WTC11 (cell line): ENCODE measurements around the gene RBM44. TPM values are rescaled to one million over a fixed set of nuclear protein-coding genes. Genes with fewer than 3 reads are reported as not detected.

ENCODE experiments used
- ATAC-seq: fragments of 200-7000 bp; cut with Tn5 transposase; 2 replicates; pipeline ENCODE4 v1.10.0; 2021; ENCODE audit warnings: mild to moderate bottlenecking, moderate library complexity
- CTCF ChIA-PET: fragments of 300-600 bp; sonication (Branson Sonifier 250); formaldehyde crosslinking; loops from one replicate; lab custom pipeline; 2021; ENCODE audit warnings: antibody characterized with exemption; lab: Charles Lee
- POLR2A ChIA-PET: fragments of 350-600 bp; sonication (Branson Sonifier 250); formaldehyde crosslinking; loops from one replicate; lab custom pipeline; 2021; ENCODE audit warnings: antibody characterized with exemption; lab: Charles Lee
- DNase-seq: peaks from one replicate; pipeline ENCODE4 v3.0.0; 2021; ENCODE audit warnings: low spot score
- H3K27ac Mint-ChIP-seq: 2 replicates; pipeline ENCODE4 v1.8.0; 2021; ENCODE audit warnings: mixed read lengths
- H3K27me3 Mint-ChIP-seq: 2 replicates; pipeline ENCODE4 v1.8.0; 2021; ENCODE audit warnings: low read depth, mild to moderate bottlenecking, moderate library complexity, mixed read lengths
- H3K36me3 Mint-ChIP-seq: 2 replicates; pipeline ENCODE4 v1.8.0; 2021; ENCODE audit warnings: mixed read lengths
- H3K4me1 Mint-ChIP-seq: 2 replicates; pipeline ENCODE4 v1.8.0; 2022; ENCODE audit warnings: mixed read lengths
- H3K4me3 Mint-ChIP-seq: 2 replicates; pipeline ENCODE4 v1.8.0; 2021; ENCODE audit warnings: mild to moderate bottlenecking, moderate library complexity, mixed read lengths
- H3K9me3 Mint-ChIP-seq: 2 replicates; pipeline ENCODE4 v1.8.0; 2021; ENCODE audit warnings: mixed read lengths
- CBFB ChIP-seq: sonication (generic); formaldehyde crosslinking; IDR thresholded peaks from 2 replicates; pipeline ENCODE4 v1.8.1; 2022; ENCODE audit warnings: mild to moderate bottlenecking, low read depth, missing genetic modification reagents
- CDX4 ChIP-seq: fragments of 250-450 bp; sonication (Bioruptor Pico); IDR thresholded peaks from 2 replicates; pipeline ENCODE4 v1.9.0; 2021; ENCODE audit warnings: moderate library complexity, mild to moderate bottlenecking, inconsistent platforms, borderline replicate concordance
- CREB1 ChIP-seq: sonication (generic); formaldehyde crosslinking; IDR thresholded peaks from 2 replicates; pipeline ENCODE4 v1.8.0; 2023; ENCODE audit warnings: mild to moderate bottlenecking, missing genetic modification reagents
- CTCF ChIP-seq: fragments of 200-600 bp; IDR thresholded peaks from 2 replicates; pipeline ENCODE4 v1.8.0; 2022; ENCODE audit warnings: antibody characterized with exemption
- ESRRA ChIP-seq: sonication (generic); formaldehyde crosslinking; IDR thresholded peaks from 2 replicates; pipeline ENCODE4 v1.8.1; 2022; ENCODE audit warnings: mild to moderate bottlenecking, missing genetic modification reagents, borderline replicate concordance
- FOXK1 ChIP-seq: sonication (generic); formaldehyde crosslinking; IDR thresholded peaks from 2 replicates; pipeline ENCODE4 v1.8.0; 2022; ENCODE audit warnings: mild to moderate bottlenecking, moderate library complexity, missing genetic modification reagents
- KAT7 ChIP-seq: sonication (generic); formaldehyde crosslinking; IDR thresholded peaks from 2 replicates; pipeline ENCODE4 v1.8.1; 2023; ENCODE audit warnings: missing genetic modification reagents, mild to moderate bottlenecking, borderline replicate concordance
- NFATC4 ChIP-seq: fragments of 250-450 bp; sonication (Bioruptor Pico); IDR thresholded peaks from 2 replicates; pipeline ENCODE4 v1.9.0; 2021; ENCODE audit warnings: mild to moderate bottlenecking
- NFYB ChIP-seq: sonication (generic); formaldehyde crosslinking; conservative IDR thresholded peaks from 2 replicates; pipeline ENCODE4 v1.8.0; 2022; ENCODE audit warnings: low read depth, missing genetic modification reagents
- NR1H2 ChIP-seq: sonication (generic); formaldehyde crosslinking; IDR thresholded peaks from 2 replicates; pipeline ENCODE4 v1.9.0; 2021; ENCODE audit warnings: mild to moderate bottlenecking, moderate library complexity, missing genetic modification reagents
- OVOL2 ChIP-seq: fragments of 250-450 bp; sonication (Bioruptor Pico); IDR thresholded peaks from 2 replicates; pipeline ENCODE4 v1.9.0; 2021; ENCODE audit warnings: mild to moderate bottlenecking, borderline replicate concordance
- TCF7 ChIP-seq: sonication (generic); formaldehyde crosslinking; IDR thresholded peaks from 2 replicates; pipeline ENCODE4 v1.8.0; 2022; ENCODE audit warnings: mild to moderate bottlenecking, low read depth, missing genetic modification reagents, moderate library complexity
- ZBTB43 ChIP-seq: sonication (generic); formaldehyde crosslinking; IDR thresholded peaks from 2 replicates; pipeline ENCODE4 v1.8.1; 2023; ENCODE audit warnings: mild to moderate bottlenecking, missing genetic modification reagents
- ZNF121 ChIP-seq: sonication (generic); formaldehyde crosslinking; IDR thresholded peaks from 2 replicates; pipeline ENCODE4 v1.8.0; 2023; ENCODE audit warnings: missing genetic modification reagents
- ZNF263 ChIP-seq: sonication (generic); formaldehyde crosslinking; IDR thresholded peaks from 2 replicates; pipeline ENCODE4 v1.8.1; 2022; ENCODE audit warnings: low read depth, mild to moderate bottlenecking, moderate library complexity, missing genetic modification reagents
- ZNF396 ChIP-seq: fragments of 250-450 bp; sonication (Bioruptor Pico); IDR thresholded peaks from 2 replicates; pipeline ENCODE4 v1.8.0; 2021; ENCODE audit warnings: mild to moderate bottlenecking, moderate library complexity, borderline replicate concordance
- ZNF671 ChIP-seq: fragments of 250-450 bp; sonication (Bioruptor Pico); IDR thresholded peaks from 2 replicates; pipeline ENCODE4 v1.8.0; 2021; ENCODE audit warnings: mild to moderate bottlenecking
- total RNA-seq: library from RNA; stranded (reverse); gene quantifications from 3 replicates; pipeline ENCODE4 v1.2.3, GENCODE V29; 2021
- TF ChIP-seq, protein P1 (sequence below): sonication (generic); formaldehyde crosslinking; IDR thresholded peaks from 2 replicates; pipeline ENCODE4 v1.8.0; 2022; ENCODE audit warnings: mild to moderate bottlenecking, missing genetic modification reagents
- TF ChIP-seq, protein P2 (sequence below): fragments of 250-450 bp; sonication (Bioruptor Pico); IDR thresholded peaks from 2 replicates; pipeline ENCODE4 v1.8.0; 2021; ENCODE audit warnings: mild to moderate bottlenecking
- TF ChIP-seq, protein P3 (sequence below): sonication (generic); formaldehyde crosslinking; IDR thresholded peaks from 2 replicates; pipeline ENCODE4 v1.8.0; 2022; ENCODE audit warnings: mild to moderate bottlenecking, missing genetic modification reagents
- TF ChIP-seq, protein P4 (sequence below): sonication (generic); formaldehyde crosslinking; IDR thresholded peaks from 2 replicates; pipeline ENCODE4 v1.8.1; 2023; ENCODE audit warnings: mild to moderate bottlenecking, moderate library complexity, missing genetic modification reagents
- TF ChIP-seq, protein P5 (sequence below): sonication (generic); formaldehyde crosslinking; IDR thresholded peaks from 2 replicates; pipeline ENCODE4 v1.8.0; 2022; ENCODE audit warnings: mild to moderate bottlenecking, missing genetic modification reagents
- TF ChIP-seq, protein P6 (sequence below): sonication (generic); formaldehyde crosslinking; IDR thresholded peaks from 2 replicates; pipeline ENCODE4 v1.8.1; 2023; ENCODE audit warnings: mild to moderate bottlenecking, missing genetic modification reagents, borderline replicate concordance

Gene RBM44
- total RNA-seq, 1 experiment from 2014 or later = 1.3 TPM

DNA sequence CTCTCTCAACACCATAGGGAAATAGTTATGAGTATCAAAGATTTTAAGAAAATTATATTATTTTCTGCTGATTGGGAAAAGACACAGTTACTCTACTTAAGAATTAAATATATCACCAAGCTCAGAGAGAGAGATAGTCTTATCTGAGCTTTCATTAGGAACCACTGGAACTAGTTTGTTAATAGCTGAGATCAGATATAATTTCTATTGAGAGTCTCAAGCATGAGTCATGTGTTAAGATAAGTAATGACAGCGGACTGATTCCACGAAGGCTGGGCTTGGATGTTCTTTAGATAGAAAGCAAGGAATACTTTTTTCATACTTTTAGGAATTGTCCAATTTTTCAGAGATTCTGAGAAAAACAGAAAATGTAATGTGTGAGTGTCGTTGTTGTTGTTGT lies 44.4 kb upstream of the RBM44 start (continued):
- no peak for TF ChIP-seq ZNF396 (CRISPR knock-in tag)
- TF ChIP-seq CDX4 (CRISPR knock-in tag) = no peak
- TF ChIP-seq TCF7 (CRISPR knock-in tag) = no peak
- TF ChIP-seq ESRRA (CRISPR knock-in tag) = no peak

DNA sequence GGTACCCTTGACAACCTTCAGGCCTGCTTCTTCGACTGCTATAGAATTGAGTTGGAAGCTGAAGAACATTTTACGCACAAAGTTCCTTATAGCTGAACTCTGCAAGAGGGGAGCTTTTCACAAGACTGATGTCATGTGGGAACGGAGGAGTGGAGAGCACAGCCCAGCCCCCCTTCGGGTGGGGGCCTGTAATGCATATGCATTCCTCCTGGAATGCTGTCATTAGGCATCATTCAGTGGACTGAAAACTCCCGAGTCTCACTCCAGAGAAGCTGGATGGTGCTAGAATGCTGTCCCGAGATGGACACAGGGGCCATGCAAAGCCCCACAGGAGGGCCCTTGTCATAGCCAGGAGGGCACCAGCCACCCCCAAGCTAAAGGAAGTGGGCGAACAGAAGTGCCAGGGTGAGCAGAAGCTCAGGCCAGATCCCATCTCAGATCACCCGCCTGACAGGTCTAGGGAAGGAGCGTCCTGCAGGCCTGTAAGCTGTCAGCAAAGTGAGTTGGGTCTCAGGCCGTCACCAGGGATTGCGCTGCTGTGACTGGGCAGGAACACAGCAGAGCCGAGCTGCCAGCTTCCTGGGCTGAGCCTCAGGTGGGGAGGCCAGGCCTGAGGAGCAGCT lies 43.8 kb upstream of the RBM44 start:
- CTCF ChIA-PET = interaction anchor here (0.6 to 1.2 kb wide), 3 partner anchors 183 to 436 kb away, joined by 3 to 6 read pairs (median 4); no protein-coding TSS in a partner anchor
- Mint-ChIP-seq H3K27me3 (no peaks in the 10 kb centered on the region), H3K27ac (no peak overlapping the region), H3K4me1 (no peaks in the 10 kb centered on the region), H3K9me3 (no peaks in the 10 kb centered on the region), H3K36me3 (peaks cover 72% of the 10 kb centered on the region), H3K4me3 (no peak overlapping the region)
- TF ChIP-seq ZNF671 (CRISPR knock-in tag) (no peak), ZNF263 (CRISPR knock-in tag) (no peak), NFYB (CRISPR knock-in tag) (no peak), NFATC4 (CRISPR knock-in tag) (no peak), FOXK1 (no peak), OVOL2 (no peak), KAT7 (no peak), ZNF396 (CRISPR knock-in tag) (no peak), CREB1 (CRISPR knock-in tag) (no peak), CTCF (no peak), ZBTB43 (no peak), ZNF121 (CRISPR knock-in tag) (no peak), NR1H2 (no peak), CBFB (CRISPR knock-in tag) (no peak)
- TF ChIP-seq, protein P1, sequence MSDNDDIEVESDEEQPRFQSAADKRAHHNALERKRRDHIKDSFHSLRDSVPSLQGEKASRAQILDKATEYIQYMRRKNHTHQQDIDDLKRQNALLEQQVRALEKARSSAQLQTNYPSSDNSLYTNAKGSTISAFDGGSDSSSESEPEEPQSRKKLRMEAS (CRISPR knock-in tag) = no peak
- TF ChIP-seq, protein P2, sequence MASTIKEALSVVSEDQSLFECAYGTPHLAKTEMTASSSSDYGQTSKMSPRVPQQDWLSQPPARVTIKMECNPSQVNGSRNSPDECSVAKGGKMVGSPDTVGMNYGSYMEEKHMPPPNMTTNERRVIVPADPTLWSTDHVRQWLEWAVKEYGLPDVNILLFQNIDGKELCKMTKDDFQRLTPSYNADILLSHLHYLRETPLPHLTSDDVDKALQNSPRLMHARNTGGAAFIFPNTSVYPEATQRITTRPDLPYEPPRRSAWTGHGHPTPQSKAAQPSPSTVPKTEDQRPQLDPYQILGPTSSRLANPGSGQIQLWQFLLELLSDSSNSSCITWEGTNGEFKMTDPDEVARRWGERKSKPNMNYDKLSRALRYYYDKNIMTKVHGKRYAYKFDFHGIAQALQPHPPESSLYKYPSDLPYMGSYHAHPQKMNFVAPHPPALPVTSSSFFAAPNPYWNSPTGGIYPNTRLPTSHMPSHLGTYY (CRISPR knock-in tag) = no peak
- TF ChIP-seq, protein P3, sequence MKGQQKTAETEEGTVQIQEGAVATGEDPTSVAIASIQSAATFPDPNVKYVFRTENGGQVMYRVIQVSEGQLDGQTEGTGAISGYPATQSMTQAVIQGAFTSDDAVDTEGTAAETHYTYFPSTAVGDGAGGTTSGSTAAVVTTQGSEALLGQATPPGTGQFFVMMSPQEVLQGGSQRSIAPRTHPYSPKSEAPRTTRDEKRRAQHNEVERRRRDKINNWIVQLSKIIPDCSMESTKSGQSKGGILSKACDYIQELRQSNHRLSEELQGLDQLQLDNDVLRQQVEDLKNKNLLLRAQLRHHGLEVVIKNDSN (CRISPR knock-in tag) = no peak
- TF ChIP-seq, protein P4, sequence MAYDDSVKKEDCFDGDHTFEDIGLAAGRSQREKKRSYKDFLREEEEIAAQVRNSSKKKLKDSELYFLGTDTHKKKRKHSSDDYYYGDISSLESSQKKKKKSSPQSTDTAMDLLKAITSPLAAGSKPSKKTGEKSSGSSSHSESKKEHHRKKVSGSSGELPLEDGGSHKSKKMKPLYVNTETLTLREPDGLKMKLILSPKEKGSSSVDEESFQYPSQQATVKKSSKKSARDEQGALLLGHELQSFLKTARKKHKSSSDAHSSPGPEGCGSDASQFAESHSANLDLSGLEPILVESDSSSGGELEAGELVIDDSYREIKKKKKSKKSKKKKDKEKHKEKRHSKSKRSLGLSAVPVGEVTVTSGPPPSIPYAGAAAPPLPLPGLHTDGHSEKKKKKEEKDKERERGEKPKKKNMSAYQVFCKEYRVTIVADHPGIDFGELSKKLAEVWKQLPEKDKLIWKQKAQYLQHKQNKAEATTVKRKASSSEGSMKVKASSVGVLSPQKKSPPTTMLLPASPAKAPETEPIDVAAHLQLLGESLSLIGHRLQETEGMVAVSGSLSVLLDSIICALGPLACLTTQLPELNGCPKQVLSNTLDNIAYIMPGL (CRISPR knock-in tag) = no peak
- TF ChIP-seq, protein P5, sequence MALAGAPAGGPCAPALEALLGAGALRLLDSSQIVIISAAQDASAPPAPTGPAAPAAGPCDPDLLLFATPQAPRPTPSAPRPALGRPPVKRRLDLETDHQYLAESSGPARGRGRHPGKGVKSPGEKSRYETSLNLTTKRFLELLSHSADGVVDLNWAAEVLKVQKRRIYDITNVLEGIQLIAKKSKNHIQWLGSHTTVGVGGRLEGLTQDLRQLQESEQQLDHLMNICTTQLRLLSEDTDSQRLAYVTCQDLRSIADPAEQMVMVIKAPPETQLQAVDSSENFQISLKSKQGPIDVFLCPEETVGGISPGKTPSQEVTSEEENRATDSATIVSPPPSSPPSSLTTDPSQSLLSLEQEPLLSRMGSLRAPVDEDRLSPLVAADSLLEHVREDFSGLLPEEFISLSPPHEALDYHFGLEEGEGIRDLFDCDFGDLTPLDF (CRISPR knock-in tag) = no peak
- TF ChIP-seq, protein P6, sequence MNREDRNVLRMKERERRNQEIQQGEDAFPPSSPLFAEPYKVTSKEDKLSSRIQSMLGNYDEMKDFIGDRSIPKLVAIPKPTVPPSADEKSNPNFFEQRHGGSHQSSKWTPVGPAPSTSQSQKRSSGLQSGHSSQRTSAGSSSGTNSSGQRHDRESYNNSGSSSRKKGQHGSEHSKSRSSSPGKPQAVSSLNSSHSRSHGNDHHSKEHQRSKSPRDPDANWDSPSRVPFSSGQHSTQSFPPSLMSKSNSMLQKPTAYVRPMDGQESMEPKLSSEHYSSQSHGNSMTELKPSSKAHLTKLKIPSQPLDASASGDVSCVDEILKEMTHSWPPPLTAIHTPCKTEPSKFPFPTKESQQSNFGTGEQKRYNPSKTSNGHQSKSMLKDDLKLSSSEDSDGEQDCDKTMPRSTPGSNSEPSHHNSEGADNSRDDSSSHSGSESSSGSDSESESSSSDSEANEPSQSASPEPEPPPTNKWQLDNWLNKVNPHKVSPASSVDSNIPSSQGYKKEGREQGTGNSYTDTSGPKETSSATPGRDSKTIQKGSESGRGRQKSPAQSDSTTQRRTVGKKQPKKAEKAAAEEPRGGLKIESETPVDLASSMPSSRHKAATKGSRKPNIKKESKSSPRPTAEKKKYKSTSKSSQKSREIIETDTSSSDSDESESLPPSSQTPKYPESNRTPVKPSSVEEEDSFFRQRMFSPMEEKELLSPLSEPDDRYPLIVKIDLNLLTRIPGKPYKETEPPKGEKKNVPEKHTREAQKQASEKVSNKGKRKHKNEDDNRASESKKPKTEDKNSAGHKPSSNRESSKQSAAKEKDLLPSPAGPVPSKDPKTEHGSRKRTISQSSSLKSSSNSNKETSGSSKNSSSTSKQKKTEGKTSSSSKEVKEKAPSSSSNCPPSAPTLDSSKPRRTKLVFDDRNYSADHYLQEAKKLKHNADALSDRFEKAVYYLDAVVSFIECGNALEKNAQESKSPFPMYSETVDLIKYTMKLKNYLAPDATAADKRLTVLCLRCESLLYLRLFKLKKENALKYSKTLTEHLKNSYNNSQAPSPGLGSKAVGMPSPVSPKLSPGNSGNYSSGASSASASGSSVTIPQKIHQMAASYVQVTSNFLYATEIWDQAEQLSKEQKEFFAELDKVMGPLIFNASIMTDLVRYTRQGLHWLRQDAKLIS (CRISPR knock-in tag) = no peak
- no peak for DNase-seq
- POLR2A ChIA-PET = interaction anchor here (0.5 kb wide), 1 partner anchor 28 kb away, joined by 6 read pairs; no protein-coding TSS in a partner anchor
- ATAC-seq = no peak
